Ovary (tissue), 9 donors: ENCODE results near the gene STAT4. TPM values are rescaled to one million over a fixed set of nuclear protein-coding genes. Genes with fewer than 3 reads are reported as not detected.

Experiments
- DNase-seq, 5 donors: peaks; one replicate each; pipeline ENCODE4 v3.0.0-alpha.2; 2019 to 2020
- H3K27ac ChIP-seq, 2 donors: fragments of 200-600 bp; one replicate each; pipeline versions ENCODE4 v1.5.1 to v1.8.0; 2019 to 2022
- H3K27me3 ChIP-seq: fragments of 200-600 bp; one replicate; pipeline ENCODE4 v1.8.0; 2022
- H3K36me3 ChIP-seq: fragments of 200-600 bp; sonication (generic); one replicate; pipeline ENCODE4 v1.5.1; 2019
- H3K4me1 ChIP-seq: one replicate; pipeline ENCODE4 v1.8.1; 2013; ENCODE audit warnings: mild to moderate bottlenecking, moderate library complexity; ENCODE audit not compliant: insufficient read depth
- H3K4me3 ChIP-seq: fragments of 200-600 bp; sonication (generic); one replicate; pipeline ENCODE4 v1.5.1; 2017
- H3K9me3 ChIP-seq, 2 donors: fragments of 200-600 bp in 1 of 2; sonication (generic) in 1 of 2; one replicate each; pipeline versions ENCODE4 v1.5.1 to v1.8.1; 2013 to 2019; ENCODE audit warnings: mild to moderate bottlenecking in 1 of 2, moderate library complexity in 1 of 2
- CTCF ChIP-seq, 3 donors: fragments of 450-650 bp in 2 of 3; fragments of 200-600 bp in 1 of 3; IDR thresholded peaks; one replicate each; pipeline versions ENCODE4 v1.5.1 to v1.8.0; 2016 to 2022; ENCODE audit warnings: antibody characterized with exemption in 3 of 3, mild to moderate bottlenecking in 1 of 3
- EP300 ChIP-seq: sonication (generic); formaldehyde crosslinking; IDR thresholded peaks from one replicate; pipeline ENCODE4 v1.6.1; 2017; ENCODE audit warnings: antibody characterized with exemption
- POLR2A ChIP-seq: fragments of 450-650 bp; IDR thresholded peaks from one replicate; pipeline ENCODE4 v1.6.1; 2017; ENCODE audit warnings: antibody characterized with exemption, mild to moderate bottlenecking, moderate library complexity
- WGBS, 3 donors: extraction: QIAGEN DNeasy Blood & Tissue Kit in 1 of 3; methylation state at CpG; one replicate each; pipeline versions ENCODE4 v1.1.5 to v1.1.7; 2013 to 2017; 5-methylcytosine and 5-hydroxymethylcytosine counted together
- intact Hi-C, 4 donors: fragments of 100-400 bp; cut with DNase I; formaldehyde crosslinking; loops; one replicate each; pipeline versions ENCODE4 v1.11.0 to v1.15.1; 2022 to 2023
- polyA plus RNA-seq, 2 donors: library from polyadenylated mRNA; stranded (reverse); fragments of 200-250 nt in 1 of 2; fragments of 350-450 nt in 1 of 2; fragmentation: Illumina TruSeq in 1 of 2; extraction: RNeasy Lipid Tissue Mini Kit (QIAGEN cat#74804) in 1 of 2; gene quantifications; one replicate each; pipeline ENCODE4 v1.2.3, GENCODE V29; 2013 to 2014
- total RNA-seq, 7 donors: library from RNA; depleted of rRNA in 2 of 7; stranded (reverse); fragments of >200 nt in 2 of 7; fragmentation: NEBNext Ultra II Directional in 3 of 7; extraction: Animal tissue kit (Norgen Biotek cat#: 25700) in 3 of 7; gene quantifications; one replicate each; pipeline versions ENCODE4 v1.1.0 to v1.2.4, GENCODE V29; 2016 to 2023
- donor health status: DM: no; HTN: no; CAD: no; lungs with moderate emphysema.
- donor health status: DM: no; HTN: no; CAD: no.
- donor health status: Bipolar disorder and iron deficiency.
- donor health status: DM: yes; HTN: yes; CAD: no.
- donor health status: DM: no; HTN: no; CAD: no.
- donor health status: DM: yes; HTN: yes; CAD: no.

Gene STAT4
- total and polyA plus RNA-seq, 9 donors = 0.52 to 3.6 (median 1.5) TPM

GRCh38 chr2:190993292-190993643, 157.5 kb downstream of the STAT4 start:
- H3K4me1 ChIP-seq = no peaks in the 10 kb centered on the region
- 93 to 95% (median 95%) methylated on average over 6 of the region's 6 CpGs for WGBS, 3 donors
- no peak for TF ChIP-seq EP300
- TF ChIP-seq CTCF (IDR thresholded peaks at IDR 0.05) = no peak
- TF ChIP-seq POLR2A = no peak
- no peaks in the 10 kb centered on the region for H3K36me3 ChIP-seq
- no peak overlapping the region for H3K27ac ChIP-seq
- H3K27me3 ChIP-seq = no peaks in the 10 kb centered on the region
- no peak overlapping the region for H3K4me3 ChIP-seq
- DNase-seq = no peak
- H3K9me3 ChIP-seq = no peaks in the 10 kb centered on the region
- intact Hi-C loops = no loop called here

- intact Hi-C loops = no loop called here
- no peak for TF ChIP-seq EP300
- TF ChIP-seq CTCF (IDR thresholded peaks at IDR 0.05) = no peak
- TF ChIP-seq POLR2A = no peak
- 65 to 80% (median 65%) methylated on average over 6 of the region's 6 CpGs for WGBS, 3 donors
- H3K36me3 ChIP-seq = no peaks in the 10 kb centered on the region
- no peaks in the 10 kb centered on the region for H3K9me3 ChIP-seq
- H3K4me3 ChIP-seq = no peak overlapping the region
- H3K27ac ChIP-seq = no peak overlapping the region
- no peak for DNase-seq
- no peaks in the 10 kb centered on the region for H3K4me1 ChIP-seq
- no peaks in the 10 kb centered on the region for H3K27me3 ChIP-seq
Observed at GRCh38 chr2:190990132-190990531, 160.7 kb downstream of the STAT4 start.

- H3K9me3 ChIP-seq = no peaks in the 10 kb centered on the region
- no peaks in the 10 kb centered on the region for H3K27me3 ChIP-seq
- WGBS, 3 donors = 95 to 100% (median 95%) methylated on average over 3 of the region's 3 CpGs
- no peaks in the 10 kb centered on the region for H3K4me1 ChIP-seq
- intact Hi-C loops = no loop called here
- no peak overlapping the region for H3K27ac ChIP-seq
- no peak for DNase-seq
- no peak overlapping the region for H3K4me3 ChIP-seq
- H3K36me3 ChIP-seq = no peaks in the 10 kb centered on the region
- no peak for TF ChIP-seq EP300
- TF ChIP-seq POLR2A = no peak
- no peak for TF ChIP-seq CTCF (IDR thresholded peaks at IDR 0.05)
Observed at GRCh38 chr2:190988910-190989309, 161.9 kb downstream of the STAT4 start.

GRCh38 chr2:190987938-190988337, 162.9 kb downstream of the STAT4 start:
- Histone ChIP-seq H3K4me1 (no peaks in the 10 kb centered on the region), H3K9me3 (no peaks in the 10 kb centered on the region), H3K36me3 (no peaks in the 10 kb centered on the region), H3K27me3 (no peaks in the 10 kb centered on the region), H3K27ac (no peak overlapping the region), H3K4me3 (no peak overlapping the region)
- TF ChIP-seq POLR2A = no peak
- TF ChIP-seq CTCF (IDR thresholded peaks at IDR 0.05) = no peak
- TF ChIP-seq EP300 = no peak
- intact Hi-C loops = no loop called here
- no peak for DNase-seq
- WGBS, 3 donors = 90 to 95% (median 94%) methylated on average over 5 of the region's 5 CpGs

GRCh38 chr2:190987116-190987515, 163.7 kb downstream of the STAT4 start:
- WGBS, 3 donors = 92 to 100% (median 94%) methylated on average over 1 of the region's 1 CpG
- Histone ChIP-seq H3K4me1 (no peaks in the 10 kb centered on the region), H3K4me3 (no peak overlapping the region), H3K27ac (no peak overlapping the region), H3K9me3 (no peaks in the 10 kb centered on the region), H3K36me3 (no peaks in the 10 kb centered on the region), H3K27me3 (no peaks in the 10 kb centered on the region)
- DNase-seq = no peak
- TF ChIP-seq EP300 (no peak), POLR2A (no peak), CTCF (IDR thresholded peaks at IDR 0.05) (no peak)
- intact Hi-C loops = no loop called here
